NB4 (cell line): ENCODE measurements around the gene FGF14.
A peak's percentile ranks its signal among the peaks of the same experiment; 100 is the strongest.

ENCODE experiments used
- DNase-seq: peaks from one replicate; pipeline ENCODE4 v3.0.0; 2010; ENCODE audit warnings: low read depth
- H3K4me3 ChIP-seq: one replicate; pipeline ENCODE4 v1.5.1; 2011; ENCODE audit warnings: mild to moderate bottlenecking, low read depth, low read length, moderate library complexity
- CTCF ChIP-seq: IDR thresholded peaks from one replicate; pipeline ENCODE4 v1.5.1; 2012; ENCODE audit warnings: low read depth, low read length
- MAX ChIP-seq: IDR thresholded peaks from 2 replicates; pipeline ENCODE4 v1.6.1; 2011; ENCODE audit warnings: low read depth, low read length
- MYC ChIP-seq: IDR thresholded peaks from 2 replicates; pipeline ENCODE4 v1.6.1; 2011; ENCODE audit warnings: low read depth, low read length
- POLR2A ChIP-seq: IDR thresholded peaks from 2 replicates; pipeline ENCODE4 v1.6.1; 2011; ENCODE audit warnings: mild to moderate bottlenecking; ENCODE audit not compliant: insufficient read length; ENCODE audit errors: extremely low read depth

Gene FGF14

GRCh38 chr13:101935828-101936227, 466.0 kb downstream of the FGF14 start:
- no peak overlapping the region for H3K4me3 ChIP-seq
- TF ChIP-seq CTCF (no peak), POLR2A (no peak), MYC (no peak), MAX (no peak)
- DNase-seq: no peak

GRCh38 chr13:101931186-101931585, 470.7 kb downstream of the FGF14 start:
- H3K4me3 ChIP-seq: no peak overlapping the region
- no peak for DNase-seq
- TF ChIP-seq MAX: no peak
- no peak for TF ChIP-seq MYC
- TF ChIP-seq POLR2A: no peak
- TF ChIP-seq CTCF: no peak

DNA sequence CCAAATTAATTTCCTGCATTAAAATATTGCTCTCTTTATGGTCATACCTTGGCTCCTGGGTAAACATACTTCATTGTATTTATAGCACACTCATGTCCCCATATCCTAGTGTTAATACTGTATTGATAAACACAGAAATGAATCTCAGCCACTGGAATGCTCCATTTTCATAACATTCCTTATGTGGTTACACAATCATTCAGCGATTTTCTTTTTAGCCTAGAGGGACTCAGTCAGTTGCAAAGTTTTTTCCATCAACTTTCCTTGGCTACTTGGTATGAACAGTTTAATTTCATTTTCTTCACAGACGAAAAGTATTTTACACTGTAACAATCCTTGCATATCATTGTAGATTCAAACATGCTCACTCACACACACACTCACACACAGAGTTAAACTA, 471.5 kb downstream of the FGF14 start:
- no peak for TF ChIP-seq MAX
- TF ChIP-seq POLR2A: no peak
- TF ChIP-seq MYC: no peak
- no peak for TF ChIP-seq CTCF
- no peak overlapping the region for H3K4me3 ChIP-seq

GRCh38 chr13:101925731-101926130, 476.1 kb downstream of the FGF14 start:
- no peak overlapping the region for H3K4me3 ChIP-seq
- TF ChIP-seq MYC (no peak), MAX (no peak), POLR2A (no peak), CTCF (no peak)
- no peak for DNase-seq

More for the DNA sequence above, 471.5 kb downstream of the FGF14 start:
- DNase-seq: no peak

- TF ChIP-seq MAX (no peak), CTCF (no peak), POLR2A (no peak), MYC (no peak)
- no peak overlapping the region for H3K4me3 ChIP-seq
- DNase-seq: peak; percentile 14
These were observed 482.2 kb downstream of the FGF14 start for GRCh38 chr13:101919541-101920181.
